GM12878 (cell line): Measurements from ENCODE around the gene MYOM1.

Experiments used
- CBFB ChIP-seq: IDR thresholded peaks from 2 replicates; pipeline ENCODE4 v1.6.1; 2016; ENCODE audit warnings: antibody characterized with exemption, low read depth
- DPF2 ChIP-seq: fragments of 450-650 bp; IDR thresholded peaks from 2 replicates; pipeline ENCODE4 v1.6.1; 2017; ENCODE audit warnings: mild to moderate bottlenecking
- EP300 ChIP-seq, 2 experiments: fragments of 150-350 bp in 1 of 2; IDR thresholded peaks; 2 replicates each; pipeline ENCODE4 v1.6.1; 2011 to 2012; ENCODE audit warnings: low read depth in 2 of 2, low read length in 2 of 2, borderline replicate concordance in 1 of 2, improper control_type of control experiment in 1 of 2, inconsistent platforms in 1 of 2; ENCODE audit not compliant: control insufficient read depth in 1 of 2
- HCFC1 ChIP-seq: fragments of 150-350 bp; IDR thresholded peaks from 2 replicates; pipeline ENCODE4 v1.6.1; 2014; ENCODE audit warnings: low read length
- POLR2A ChIP-seq: IDR thresholded peaks from 2 replicates; pipeline ENCODE4 v1.6.1; 2011; ENCODE audit warnings: low read depth, mild to moderate bottlenecking, low read length
- POLR2AphosphoS5 ChIP-seq: IDR thresholded peaks from 2 replicates; pipeline ENCODE4 v1.6.1; 2011; ENCODE audit warnings: mild to moderate bottlenecking, low read length, inconsistent platforms
- RAD21 ChIP-seq: IDR thresholded peaks from 2 replicates; pipeline ENCODE4 v1.6.1; 2011; ENCODE audit warnings: mild to moderate bottlenecking, low read depth, low read length, moderate library complexity; ENCODE audit not compliant: insufficient read depth
- SRF ChIP-seq, 2 experiments: IDR thresholded peaks; 2 replicates each; pipeline ENCODE4 v1.6.1; 2011; ENCODE audit warnings: low read depth in 2 of 2, low read length in 2 of 2, mild to moderate bottlenecking in 1 of 2, moderate library complexity in 1 of 2
- TCF12 ChIP-seq: IDR thresholded peaks from 2 replicates; pipeline ENCODE4 v1.6.1; 2011; ENCODE audit warnings: low read depth, mild to moderate bottlenecking, low read length
- TCF3 ChIP-seq: IDR thresholded peaks from 2 replicates; pipeline ENCODE4 v1.6.1; 2012; ENCODE audit warnings: low read depth, mild to moderate bottlenecking, low read length, borderline replicate concordance; ENCODE audit not compliant: insufficient read depth
- TF ChIP-seq, protein P1 (sequence below), 3 experiments: IDR thresholded peaks in 2 of 3; conservative IDR thresholded peaks in 1 of 3; 2 replicates each; pipeline ENCODE4 v1.5.1; 2011; ENCODE audit warnings: low read depth in 3 of 3, low read length in 3 of 3, mild to moderate bottlenecking in 3 of 3, control low read depth in 2 of 3, moderate library complexity in 2 of 3, inconsistent platforms in 1 of 3, mixed read lengths in 1 of 3; ENCODE audit not compliant: control insufficient read depth in 2 of 3, insufficient read depth in 1 of 3; ENCODE audit errors: extremely low read depth in 1 of 3
- TF ChIP-seq, protein P2 (sequence below): IDR thresholded peaks from 2 replicates; pipeline ENCODE4 v1.6.1; 2011; ENCODE audit warnings: mild to moderate bottlenecking, low read depth, low read length, moderate library complexity; ENCODE audit not compliant: insufficient replicate concordance
- TF ChIP-seq, protein P3 (sequence below): fragments of 450-650 bp; IDR thresholded peaks from 2 replicates; pipeline ENCODE4 v1.6.1; 2017; ENCODE audit warnings: mild to moderate bottlenecking, low read depth, inconsistent platforms; ENCODE audit not compliant: poor library complexity, severe bottlenecking

DNA sequence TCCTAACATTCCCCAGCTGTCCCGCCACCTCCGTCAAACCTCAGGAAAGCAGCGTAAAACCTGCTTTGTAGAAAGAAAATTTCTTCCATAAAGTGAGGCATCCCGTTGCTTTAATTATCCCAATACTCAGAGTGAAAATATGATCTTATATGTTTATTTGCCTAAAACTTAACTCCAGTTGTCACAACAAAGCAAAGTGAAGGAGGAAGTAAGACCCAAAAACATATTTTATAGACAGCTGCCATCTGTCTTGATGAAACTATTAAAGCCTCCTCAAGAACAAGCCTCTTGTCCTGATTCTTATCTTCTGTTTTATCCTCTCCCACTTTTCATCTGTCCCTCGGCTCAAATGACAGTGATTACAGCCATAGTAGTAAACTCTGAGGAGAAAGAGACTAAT, 177.9 kb downstream of the MYOM1 start:
- no peak for TF ChIP-seq POLR2AphosphoS5
- no peak for TF ChIP-seq TCF3
- TF ChIP-seq, protein P1, sequence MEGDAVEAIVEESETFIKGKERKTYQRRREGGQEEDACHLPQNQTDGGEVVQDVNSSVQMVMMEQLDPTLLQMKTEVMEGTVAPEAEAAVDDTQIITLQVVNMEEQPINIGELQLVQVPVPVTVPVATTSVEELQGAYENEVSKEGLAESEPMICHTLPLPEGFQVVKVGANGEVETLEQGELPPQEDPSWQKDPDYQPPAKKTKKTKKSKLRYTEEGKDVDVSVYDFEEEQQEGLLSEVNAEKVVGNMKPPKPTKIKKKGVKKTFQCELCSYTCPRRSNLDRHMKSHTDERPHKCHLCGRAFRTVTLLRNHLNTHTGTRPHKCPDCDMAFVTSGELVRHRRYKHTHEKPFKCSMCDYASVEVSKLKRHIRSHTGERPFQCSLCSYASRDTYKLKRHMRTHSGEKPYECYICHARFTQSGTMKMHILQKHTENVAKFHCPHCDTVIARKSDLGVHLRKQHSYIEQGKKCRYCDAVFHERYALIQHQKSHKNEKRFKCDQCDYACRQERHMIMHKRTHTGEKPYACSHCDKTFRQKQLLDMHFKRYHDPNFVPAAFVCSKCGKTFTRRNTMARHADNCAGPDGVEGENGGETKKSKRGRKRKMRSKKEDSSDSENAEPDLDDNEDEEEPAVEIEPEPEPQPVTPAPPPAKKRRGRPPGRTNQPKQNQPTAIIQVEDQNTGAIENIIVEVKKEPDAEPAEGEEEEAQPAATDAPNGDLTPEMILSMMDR (IDR thresholded peaks at IDR 0.05 in 2 of 3, conservative IDR thresholded peaks at IDR 0.05 in 1 of 3; ENCODE audit: control insufficient read depth in 2 of 3, extremely low read depth in 1 of 3, insufficient read depth in 1 of 3, low read depth in 3 of 3, low read length in 3 of 3): no peak
- TF ChIP-seq, protein P2, sequence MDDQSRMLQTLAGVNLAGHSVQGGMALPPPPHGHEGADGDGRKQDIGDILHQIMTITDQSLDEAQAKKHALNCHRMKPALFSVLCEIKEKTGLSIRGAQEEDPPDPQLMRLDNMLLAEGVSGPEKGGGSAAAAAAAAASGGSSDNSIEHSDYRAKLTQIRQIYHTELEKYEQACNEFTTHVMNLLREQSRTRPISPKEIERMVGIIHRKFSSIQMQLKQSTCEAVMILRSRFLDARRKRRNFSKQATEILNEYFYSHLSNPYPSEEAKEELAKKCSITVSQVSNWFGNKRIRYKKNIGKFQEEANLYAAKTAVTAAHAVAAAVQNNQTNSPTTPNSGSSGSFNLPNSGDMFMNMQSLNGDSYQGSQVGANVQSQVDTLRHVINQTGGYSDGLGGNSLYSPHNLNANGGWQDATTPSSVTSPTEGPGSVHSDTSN: no peak
- no peak for TF ChIP-seq POLR2A
- no peak for TF ChIP-seq SRF (IDR thresholded peaks at IDR 0.05; ENCODE audit: low read depth in 2 of 2, low read length in 2 of 2)
- TF ChIP-seq DPF2: no peak
- TF ChIP-seq, protein P3, sequence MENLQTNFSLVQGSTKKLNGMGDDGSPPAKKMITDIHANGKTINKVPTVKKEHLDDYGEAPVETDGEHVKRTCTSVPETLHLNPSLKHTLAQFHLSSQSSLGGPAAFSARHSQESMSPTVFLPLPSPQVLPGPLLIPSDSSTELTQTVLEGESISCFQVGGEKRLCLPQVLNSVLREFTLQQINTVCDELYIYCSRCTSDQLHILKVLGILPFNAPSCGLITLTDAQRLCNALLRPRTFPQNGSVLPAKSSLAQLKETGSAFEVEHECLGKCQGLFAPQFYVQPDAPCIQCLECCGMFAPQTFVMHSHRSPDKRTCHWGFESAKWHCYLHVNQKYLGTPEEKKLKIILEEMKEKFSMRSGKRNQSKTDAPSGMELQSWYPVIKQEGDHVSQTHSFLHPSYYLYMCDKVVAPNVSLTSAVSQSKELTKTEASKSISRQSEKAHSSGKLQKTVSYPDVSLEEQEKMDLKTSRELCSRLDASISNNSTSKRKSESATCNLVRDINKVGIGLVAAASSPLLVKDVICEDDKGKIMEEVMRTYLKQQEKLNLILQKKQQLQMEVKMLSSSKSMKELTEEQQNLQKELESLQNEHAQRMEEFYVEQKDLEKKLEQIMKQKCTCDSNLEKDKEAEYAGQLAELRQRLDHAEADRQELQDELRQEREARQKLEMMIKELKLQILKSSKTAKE: no peak
- TF ChIP-seq EP300 (IDR thresholded peaks at IDR 0.05; ENCODE audit: borderline replicate concordance in 1 of 2, control insufficient read depth in 1 of 2, low read depth in 2 of 2, low read length in 2 of 2): no peak
- TF ChIP-seq HCFC1: no peak
- no peak for TF ChIP-seq RAD21
- TF ChIP-seq CBFB: no peak
- no peak for TF ChIP-seq TCF12
